ENCODE results near the gene DOK7.

DNA sequence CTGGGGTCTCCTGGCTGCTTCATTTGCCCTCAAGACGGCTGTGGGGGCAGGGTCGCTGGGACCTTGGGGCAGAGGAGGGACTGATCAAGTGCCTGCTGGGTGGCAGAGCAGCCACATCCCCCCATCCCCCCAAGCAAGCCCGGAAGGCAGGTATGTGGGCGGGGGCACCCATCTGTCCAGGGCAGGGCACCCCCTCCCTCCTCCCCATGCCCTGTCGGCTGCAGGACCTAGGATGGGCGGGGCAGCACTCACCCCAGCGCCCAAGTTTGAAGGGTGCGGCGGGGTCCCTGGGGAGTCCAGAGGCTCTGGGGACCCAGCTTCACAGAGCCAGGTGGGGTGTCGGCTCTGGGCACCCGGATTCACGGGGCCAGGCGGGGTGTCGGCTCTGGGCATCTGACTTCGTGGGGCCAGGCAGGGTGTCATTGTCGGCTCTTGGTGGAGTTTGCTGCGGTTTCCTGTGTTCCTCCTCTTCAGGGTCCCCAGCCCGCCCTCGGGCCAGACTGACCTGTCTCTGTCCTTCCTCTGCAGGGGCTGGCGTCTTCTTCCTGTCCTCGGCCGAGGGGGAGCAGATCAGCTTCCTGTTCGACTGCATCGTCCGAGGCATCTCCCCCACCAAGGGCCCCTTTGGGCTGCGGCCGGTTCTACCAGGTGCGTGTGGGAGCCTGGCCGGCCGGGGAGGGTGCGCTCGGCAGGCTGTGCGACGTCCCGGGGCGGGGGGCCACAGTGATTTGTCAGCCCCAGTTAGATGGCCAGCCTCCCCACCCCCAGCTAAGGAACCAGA is 22.1 kb downstream of the DOK7 start:
- TF ChIP-seq POLR2AphosphoS5 (IDR thresholded peaks at IDR 0.05; ENCODE audit: low read depth, low read length) (no peak), POLR2A (IDR thresholded peaks at IDR 0.05; ENCODE audit: low read depth, low read length) (no peak), TAF1 (IDR thresholded peaks at IDR 0.05; ENCODE audit: low read depth, low read length) (no peak), PAX5 (IDR thresholded peaks at IDR 0.05; ENCODE audit: insufficient read depth, low read length, severe bottlenecking) (no peak), POU2F2 (IDR thresholded peaks at IDR 0.05; ENCODE audit: low read depth, low read length) (no peak)
